ENCODE results near the gene NTNG2.

DNA sequence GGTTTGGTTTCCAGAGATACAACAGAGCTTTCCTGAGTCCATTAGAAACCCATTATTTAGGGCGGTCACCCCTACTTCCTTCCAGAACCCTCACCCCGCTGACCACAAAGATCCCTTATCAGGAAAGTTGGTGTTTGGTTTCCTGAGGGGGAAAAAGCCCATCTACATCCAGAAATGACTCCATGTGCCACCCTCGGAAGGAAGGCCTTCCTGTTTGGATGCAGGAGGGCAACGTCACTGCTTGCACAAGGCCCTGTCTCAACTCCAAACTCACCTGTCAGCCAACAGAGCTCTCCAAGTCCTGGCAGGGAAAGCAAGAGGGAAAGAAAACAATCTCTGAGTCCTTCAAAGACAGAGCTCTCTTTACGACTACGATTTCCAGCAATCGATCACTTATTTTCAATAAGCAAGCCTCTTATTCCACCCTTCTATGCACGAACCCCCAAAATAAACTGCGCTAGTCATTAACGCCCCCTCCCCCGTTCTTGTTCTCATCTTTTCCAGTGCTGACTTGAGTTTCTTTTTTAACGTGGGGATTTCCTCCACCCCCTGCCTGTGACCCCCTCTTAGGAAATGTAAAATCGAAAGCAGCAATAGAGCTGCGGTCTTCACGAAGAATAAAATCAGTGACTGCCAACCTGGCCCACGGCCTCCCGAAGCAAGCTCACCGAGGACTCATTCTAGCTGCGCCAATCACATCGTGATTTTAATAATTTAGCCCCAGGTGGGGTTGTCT is 35.7 kb upstream of the NTNG2 start:
- TF ChIP-seq, protein P1, sequence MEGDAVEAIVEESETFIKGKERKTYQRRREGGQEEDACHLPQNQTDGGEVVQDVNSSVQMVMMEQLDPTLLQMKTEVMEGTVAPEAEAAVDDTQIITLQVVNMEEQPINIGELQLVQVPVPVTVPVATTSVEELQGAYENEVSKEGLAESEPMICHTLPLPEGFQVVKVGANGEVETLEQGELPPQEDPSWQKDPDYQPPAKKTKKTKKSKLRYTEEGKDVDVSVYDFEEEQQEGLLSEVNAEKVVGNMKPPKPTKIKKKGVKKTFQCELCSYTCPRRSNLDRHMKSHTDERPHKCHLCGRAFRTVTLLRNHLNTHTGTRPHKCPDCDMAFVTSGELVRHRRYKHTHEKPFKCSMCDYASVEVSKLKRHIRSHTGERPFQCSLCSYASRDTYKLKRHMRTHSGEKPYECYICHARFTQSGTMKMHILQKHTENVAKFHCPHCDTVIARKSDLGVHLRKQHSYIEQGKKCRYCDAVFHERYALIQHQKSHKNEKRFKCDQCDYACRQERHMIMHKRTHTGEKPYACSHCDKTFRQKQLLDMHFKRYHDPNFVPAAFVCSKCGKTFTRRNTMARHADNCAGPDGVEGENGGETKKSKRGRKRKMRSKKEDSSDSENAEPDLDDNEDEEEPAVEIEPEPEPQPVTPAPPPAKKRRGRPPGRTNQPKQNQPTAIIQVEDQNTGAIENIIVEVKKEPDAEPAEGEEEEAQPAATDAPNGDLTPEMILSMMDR (IDR thresholded peaks at IDR 0.05): no peak
- no peak for TF ChIP-seq POLR2A (IDR thresholded peaks at IDR 0.05)

Measured in adrenal gland (tissue), 5 donors.